HG02981 (cell line): ENCODE results near the gene CKM.
"Not testable (repeated sequence)": the region's sequence is repeated elsewhere in the genome, so short reads cannot be mapped to it uniquely, and the experiment has no call there.

Experiments
- ATAC-seq: cut with Tn5 transposase; IDR thresholded peaks from one replicate; pipeline ENCODE4 v1.9.1; 2021; ENCODE audit warnings: mild to moderate bottlenecking, moderate library complexity; ENCODE audit not compliant: unreplicated experiment

The CKM gene

DNA sequence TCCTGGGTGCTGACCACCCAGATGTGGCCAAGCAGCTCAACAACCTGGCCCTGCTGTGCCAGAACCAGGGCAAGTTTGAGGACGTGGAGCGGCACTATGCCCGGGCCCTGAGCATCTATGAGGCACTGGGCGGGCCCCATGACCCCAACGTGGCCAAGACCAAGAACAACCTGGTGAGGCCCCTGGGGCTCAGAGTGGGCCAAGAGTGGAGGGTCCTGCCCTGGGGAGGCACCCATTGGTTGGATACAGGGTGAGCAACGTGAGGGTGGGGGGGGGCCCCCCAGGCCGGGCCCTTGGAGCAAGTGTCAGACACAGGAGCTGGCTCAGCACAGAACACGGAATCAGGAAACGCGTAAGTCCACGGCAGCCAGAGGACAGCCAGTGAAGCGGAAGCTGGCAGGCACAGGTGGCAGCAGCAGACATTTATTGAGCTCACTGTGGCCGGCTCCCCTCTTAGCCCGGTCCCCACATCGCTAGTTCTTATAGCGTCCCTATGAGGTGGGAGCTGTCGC lies 26.8 kb upstream of the CKM start:
- ATAC-seq: no peak

DNA sequence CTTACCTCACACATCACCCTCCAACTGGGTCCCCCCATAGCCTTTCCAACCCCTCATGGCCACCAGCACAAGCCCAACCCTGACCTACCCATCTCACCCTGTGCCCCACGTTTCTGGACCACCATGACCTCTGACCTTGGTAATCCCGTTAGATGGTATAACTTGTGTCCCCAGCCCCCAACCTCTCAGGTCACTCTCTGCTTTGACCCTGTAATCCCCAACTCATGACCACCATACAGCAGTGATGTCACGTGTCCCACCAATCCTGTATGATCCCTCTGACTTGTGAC lies 26.4 kb upstream of the CKM start:
- ATAC-seq: no peak

DNA sequence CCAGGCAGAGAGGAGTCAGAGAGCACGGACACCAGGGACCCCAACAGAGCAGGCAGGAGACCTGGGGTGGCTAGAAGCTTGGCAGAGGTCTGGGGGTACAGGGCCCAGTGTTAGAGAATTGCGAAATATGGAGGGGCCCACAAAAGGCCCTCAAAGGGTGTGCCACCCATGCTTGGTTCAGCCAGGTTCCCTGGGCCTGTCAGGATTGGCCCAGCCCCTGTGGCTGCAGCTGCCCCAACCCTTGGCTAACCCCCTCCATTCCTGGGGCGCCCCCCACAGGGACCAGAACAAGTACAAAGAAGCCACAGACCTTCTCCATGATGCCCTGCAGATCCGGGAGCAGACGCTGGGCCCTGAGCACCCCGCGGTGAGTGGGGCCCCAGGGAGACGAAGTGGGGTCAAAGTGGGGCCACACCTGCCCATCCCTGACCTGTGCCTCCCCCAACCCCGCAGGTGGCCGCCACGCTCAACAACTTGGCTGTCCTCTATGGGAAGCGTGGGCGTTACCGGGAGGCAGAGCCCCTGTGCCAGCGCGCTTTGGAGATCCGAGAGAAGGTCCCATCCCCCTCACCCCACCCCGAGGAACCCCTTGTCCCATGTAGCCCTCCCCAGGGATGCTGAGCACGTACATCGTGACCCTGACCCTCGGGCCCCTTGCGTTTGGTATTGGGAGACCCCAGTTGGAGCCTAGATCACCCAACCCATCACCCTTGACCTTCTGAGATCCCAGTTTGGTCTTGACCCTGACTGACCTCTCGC lies 25.9 kb upstream of the CKM start:
- ATAC-seq: no peak

DNA sequence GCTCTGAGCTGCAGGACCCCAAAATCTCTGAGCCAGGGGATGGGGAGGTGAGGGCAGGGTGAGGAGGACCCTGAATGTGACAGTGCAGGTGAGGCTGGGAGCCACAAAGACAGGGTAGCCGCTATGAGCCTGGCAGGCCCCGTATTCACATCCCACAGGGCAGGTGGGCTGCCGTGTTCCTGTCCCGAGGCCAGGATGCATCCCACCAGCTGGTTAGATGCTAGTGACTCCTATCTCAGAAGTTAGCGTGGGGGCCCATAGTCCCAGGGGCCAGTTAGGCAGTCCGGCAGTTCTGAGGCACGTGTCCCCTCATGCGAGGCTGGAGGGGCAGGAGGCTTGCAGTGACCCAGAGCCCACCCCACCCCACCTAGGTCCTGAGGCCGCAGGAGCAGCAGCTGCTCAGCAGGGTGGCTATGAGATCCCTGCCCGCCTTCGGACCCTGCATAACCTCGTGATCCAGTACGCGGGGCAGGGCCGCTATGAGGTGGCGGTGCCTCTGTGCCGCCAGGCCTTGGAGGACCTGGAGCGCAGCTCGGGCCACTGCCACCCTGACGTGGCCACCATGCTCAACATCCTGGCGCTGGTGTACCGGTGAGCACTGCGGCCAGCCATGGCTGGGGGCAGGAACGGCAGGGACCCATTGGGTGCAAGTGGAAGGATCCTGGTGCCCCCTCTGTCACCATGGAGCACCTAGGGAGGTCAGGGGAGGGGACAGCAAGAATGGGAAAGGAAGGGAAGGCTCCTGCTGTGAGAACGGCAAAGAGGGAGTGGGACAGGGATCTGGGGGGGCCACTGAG lies 25.1 kb upstream of the CKM start:
- ATAC-seq: no peak

DNA sequence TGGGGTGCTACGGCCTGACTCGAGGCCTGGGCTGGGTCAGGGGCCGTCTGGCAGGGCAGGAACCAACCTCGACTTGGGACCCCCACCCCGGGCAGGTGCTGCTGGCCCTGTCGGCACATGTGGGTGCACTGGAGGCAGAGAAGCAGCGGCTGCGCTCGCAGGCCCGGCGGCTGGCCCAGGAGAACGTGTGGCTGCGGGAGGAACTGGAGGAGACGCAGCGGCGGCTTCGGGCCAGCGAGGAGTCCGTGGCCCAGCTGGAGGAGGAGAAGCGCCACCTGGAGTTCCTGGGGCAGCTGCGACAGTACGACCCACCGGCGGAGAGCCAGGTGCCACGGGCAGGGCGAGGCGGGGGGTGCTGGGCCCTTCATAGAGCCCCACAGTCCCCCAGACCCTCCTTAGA lies 23.8 kb upstream of the CKM start:
- no peak for ATAC-seq

DNA sequence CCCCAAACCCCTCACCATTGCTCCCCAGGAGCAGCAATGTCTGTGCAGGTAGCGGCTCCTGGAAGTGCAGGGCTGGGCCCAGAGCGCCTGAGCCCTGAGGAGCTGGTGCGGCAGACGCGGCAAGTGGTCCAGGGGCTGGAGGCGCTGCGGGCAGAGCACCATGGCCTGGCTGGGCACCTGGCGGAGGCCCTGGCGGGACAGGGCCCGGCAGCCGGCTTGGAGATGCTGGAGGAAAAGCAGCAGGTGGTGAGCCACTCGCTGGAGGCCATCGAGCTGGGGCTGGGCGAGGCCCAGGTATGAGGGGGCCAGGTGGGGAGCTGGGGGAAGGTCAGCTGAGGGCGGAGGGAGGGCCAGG lies 22.8 kb upstream of the CKM start:
- ATAC-seq: no peak

DNA sequence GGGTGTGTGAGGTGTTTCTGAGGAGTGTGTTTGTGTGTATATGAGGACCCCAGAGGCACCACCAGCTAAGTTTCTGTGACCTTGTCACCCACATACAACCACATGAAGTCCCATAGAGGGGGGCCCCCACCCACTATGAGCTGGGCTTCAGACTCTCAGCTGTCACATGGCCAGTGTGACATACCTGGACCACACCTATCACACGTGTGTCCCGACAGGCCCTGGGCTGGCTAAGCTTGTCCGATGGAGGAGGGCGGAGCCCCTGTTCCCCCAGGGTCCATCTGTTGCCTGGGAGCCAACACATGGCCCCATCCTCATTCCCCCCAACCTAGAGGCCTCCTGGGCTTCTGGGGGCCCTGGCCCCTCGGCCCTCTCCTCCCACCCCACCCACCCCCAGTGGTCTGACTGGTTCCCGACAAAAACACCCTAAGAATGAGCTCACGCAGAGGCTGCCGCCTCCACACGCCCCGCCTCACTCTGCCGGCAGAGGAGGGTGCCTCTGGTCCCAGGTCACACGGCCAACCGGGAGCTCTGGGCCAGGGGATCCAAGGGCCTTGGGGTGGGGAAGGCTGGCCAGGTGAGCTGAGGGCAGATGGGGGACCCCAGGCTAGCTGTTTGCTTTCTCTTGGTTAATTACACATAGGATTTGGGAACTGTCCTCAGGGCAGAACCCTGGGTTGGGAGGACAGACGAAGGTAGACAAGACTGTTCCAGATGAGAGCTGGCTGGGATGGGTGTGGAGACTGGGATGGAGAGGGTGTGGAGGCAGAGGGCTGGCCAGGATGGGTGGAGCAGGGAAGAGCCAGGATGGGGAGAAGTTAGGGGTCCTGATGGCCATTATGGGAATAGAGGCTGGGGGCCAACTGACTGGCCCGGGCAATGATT lies 22.2 kb upstream of the CKM start:
- ATAC-seq: no peak

DNA sequence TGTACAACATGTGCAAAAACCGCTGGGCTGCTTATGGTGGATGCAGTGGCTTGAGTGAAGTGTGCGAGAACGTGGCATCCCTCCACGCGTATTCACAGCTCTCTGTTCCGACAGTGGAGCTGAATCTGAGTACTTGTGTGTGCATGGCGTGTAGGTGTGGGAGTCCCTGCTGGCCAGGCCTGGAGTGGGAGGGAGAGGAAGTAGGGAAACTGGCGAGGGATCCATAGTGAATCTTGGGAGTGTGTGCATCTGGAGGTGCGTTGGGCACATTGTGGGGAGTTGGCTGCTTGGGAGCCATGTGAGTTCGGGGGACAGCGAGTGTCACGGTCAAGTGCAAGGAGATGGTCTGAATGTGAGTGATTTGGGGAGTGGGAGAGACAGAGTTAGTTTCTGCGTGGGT lies 20.2 kb upstream of the CKM start:
- ATAC-seq: no peak

DNA sequence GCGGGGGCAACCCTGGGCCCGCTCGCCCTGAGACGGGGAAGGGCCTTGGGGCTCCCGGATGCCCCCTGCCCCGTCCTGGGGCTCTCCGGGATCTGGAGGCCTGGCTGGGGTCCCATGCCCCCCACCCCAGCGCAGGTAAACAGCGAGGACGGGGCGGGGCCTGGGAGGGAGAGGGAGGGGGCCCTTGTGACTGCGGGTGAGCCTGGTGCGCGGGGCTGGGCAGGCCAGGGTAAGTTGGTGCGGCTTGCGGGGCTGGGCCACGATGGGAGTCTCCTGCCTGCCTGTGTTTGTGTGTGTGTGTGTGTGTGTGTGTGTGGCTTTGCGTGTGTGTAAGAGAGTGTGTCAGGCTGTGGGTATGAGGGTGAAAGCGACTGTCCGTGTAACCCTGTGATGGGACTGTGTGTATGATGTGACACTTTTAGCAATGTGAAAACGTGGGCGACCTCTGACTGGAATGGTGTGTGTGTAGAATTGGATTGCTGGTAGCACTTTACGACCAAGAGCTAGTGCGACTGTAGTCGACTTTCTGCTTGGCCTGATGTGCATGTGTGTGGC lies 18.3 kb upstream of the CKM start:
- no peak for ATAC-seq

DNA sequence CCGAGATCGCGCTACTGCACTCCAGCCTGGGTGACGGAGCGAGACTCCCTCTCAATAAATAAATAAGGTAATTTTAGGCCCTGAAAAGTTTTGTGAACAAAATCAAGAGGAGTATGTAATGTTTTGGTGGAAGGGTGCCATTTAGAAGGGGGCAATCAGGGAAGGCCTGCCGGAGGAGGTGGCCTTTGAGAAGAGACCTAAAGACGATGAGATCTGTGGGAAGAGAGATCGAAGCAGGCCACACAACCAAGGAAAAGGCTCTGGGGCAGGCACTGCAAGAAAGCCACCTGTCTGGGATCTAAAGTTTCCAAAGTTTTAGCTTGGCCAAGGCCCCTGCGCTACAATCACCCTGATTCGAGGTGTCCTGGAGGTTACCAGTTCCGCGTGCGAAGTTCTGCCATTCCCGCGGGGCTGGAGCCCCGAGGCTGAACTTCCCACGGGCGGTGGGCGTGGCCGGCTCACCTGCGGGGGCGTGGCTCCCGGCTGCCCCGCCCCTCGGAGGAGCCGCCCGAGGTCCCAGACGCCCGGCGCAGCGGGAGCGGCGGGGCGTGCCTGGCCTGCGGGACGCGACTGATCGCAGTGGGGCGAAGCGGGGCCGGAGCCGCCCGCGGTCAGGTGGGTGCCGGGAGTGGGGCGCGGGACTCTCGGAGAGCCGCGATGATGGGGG lies 17.7 kb upstream of the CKM start, which contains the start of gene KLC3:
TSS of gene KLC3 (plus strand) at position 519 of the 667 bp plus-strand sequence. CDS start 4,792 bp downstream, outside the sequence.
- ATAC-seq: no peak

DNA sequence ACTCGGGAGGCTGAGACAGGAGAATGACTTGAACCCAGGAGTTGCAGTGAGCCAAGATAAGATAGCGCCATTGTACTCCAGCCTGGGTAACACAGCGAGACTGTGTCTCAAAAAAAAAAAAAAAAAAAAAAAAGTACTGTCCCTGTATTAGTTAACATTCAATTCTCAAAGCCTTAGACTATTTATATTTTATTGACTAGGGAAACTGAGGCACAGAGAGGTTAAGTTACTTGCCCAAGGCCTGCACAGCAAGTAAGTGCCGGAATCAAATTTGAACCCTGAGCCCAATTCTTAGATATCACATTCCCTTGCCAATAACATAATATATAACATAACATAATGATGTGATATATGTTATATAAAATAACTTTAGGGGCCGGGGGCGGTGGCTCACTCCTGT lies 17.0 kb upstream of the CKM start:
- ATAC-seq: no peak

DNA sequence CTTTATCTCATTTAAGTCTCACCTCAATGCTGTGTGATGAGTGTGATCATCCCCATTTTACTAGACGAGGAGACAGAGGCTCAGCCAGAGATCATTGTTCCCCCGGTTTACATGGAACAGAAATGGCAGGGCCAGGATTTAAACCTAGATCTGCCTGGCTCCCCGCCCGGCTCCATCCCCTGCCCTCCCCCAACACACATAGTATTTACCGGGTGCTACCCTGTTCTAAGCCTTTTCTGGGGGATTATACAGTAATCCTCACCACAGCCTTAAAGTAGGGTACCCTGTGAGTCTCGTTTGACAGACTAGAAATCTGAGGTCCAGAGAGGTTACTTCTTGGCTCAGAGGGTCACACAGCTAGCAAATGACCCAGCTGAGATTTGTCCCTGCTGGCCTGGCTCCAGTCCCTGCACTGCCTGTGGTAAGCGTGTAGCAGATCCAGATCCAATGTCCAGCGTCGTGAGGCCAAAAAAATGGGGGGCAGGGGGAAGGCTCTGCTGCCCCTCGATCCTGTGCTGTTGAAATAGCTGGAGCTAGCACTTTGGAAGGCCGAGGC lies 14.1 kb upstream of the CKM start:
- no peak for ATAC-seq

DNA sequence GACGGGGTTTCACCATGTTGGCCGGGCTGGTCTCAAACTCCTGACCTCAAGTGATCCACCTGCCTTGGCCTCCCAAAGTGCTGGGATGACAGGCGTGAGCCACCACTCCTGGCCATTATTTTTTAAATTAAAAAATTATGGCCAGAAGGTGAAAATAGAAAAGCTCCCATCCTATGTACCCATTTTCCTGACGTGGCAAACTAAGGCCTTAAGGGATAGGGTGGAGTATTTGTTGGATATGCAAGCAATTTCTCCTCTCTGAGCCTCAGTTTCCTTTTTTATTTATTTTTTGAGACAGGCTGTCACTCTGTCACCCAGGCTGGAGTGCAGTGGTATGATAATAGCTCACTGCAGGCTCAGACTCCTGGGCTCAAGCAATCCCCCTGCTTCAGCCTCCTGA lies 12.2 kb upstream of the CKM start:
- ATAC-seq: not testable (repeated sequence)

DNA sequence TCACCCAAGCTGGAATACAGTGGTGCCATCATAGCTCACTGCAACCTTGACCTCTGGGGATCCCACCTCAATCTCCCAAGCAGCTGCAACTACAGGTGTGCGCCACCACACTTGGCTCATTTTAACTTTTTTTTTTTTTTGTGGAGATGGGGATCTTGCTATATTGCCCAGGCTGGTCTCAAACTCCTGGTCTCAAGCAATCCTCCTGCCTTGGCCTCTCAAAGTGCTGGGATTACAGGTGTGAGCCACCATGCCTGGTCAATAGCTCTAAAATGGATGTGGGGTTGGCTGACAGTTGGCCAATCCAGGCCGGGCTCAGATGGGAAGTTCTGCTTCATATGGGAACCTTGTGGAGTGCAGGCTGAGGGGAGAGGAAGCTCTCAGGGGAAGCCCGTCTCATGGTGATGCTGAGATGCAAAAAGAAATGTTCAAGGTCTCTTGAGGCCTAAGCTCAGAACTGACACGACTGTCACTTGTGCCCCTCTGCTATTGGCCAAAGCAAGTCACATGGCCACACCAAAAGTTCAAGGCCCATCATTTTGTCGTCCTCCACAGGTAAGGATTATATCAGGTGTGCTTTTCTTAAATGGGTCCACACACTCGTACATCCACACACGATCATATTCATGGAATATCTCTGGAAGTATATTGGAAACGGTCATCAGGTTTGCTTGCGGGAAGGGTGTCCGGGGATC lies 11.1 kb upstream of the CKM start:
- ATAC-seq: no peak

DNA sequence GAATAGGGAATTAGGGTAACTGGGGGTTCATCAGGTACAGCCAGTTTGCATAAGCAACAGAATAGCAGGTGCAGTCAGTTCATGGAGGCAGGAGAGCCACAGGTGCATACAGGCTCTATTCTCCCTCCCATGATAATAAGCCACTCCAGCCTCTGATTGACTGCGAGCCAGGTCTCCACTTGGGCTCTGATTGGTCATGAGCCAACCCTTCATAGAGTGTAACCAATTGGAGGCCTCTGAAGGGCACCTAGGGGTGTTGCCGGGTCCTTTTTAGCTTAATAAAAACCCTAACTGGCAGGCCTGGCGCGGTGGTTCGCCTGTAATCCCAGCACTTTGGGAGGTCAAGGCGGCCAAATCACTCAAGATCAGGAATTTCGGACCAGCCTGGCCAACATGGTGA lies 8.7 kb upstream of the CKM start:
- ATAC-seq: no peak

DNA sequence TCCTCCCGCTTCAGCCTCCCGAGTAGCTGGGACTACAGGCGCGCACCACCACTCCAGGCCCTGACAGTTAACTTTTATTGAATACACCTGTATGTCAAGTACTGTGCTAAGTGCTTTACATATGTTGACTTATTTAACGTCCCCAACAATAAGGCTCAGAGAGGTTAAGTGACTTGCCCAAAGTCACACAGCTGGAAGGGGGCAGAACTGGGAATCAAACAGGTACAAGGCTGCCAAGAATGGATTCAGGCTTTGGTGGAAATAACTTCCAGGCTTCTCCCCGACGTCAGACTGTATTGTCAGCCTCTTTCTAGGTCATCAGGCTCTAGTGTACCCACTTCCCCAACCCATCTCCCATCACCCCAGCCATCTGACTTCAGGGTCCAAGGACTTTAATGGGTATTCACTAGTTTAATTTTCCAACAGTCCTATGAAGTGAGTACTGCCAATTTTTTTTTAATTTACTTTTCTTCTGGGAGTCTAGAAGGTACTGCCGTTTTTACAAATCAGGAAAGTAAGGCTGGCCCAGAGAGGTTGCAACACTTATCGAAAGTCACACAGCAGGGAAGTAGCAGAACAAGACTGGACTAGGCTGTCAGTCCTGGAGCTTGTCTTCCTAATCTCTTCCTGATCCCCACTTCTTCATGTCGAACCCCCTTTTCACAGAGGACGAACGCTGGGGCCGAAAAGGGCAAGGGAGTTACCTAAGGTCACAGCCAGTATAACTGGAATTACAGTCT lies 4.9 kb upstream of the CKM start:
- no peak for ATAC-seq

DNA sequence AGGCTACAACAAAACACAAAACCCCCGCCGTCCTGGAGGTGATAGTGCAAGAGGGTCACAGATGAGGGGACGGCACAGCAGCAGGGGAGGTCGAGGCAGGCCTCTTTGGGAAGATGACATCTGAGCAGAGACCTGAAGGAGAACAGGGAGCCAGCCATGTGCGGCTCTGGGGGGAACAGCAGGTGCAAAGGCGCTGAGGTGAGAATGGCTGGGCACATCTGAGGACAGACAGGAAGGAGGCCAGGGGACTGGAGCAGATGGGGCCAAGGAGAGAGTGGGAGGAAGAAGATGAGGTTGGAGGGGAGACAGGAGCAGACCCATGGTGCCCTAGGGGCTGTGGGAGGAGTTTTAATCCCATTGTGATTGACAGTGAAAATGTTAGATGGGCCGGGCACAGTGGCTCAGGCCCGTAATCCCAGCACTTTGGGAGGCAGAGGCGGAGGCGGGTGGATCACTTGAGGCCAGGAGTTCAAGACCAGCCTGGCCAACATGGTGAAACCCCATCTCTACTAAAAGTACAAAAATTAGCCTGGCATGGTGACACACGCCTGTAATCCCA lies 1.8 kb upstream of the CKM start:
- no peak for ATAC-seq

DNA sequence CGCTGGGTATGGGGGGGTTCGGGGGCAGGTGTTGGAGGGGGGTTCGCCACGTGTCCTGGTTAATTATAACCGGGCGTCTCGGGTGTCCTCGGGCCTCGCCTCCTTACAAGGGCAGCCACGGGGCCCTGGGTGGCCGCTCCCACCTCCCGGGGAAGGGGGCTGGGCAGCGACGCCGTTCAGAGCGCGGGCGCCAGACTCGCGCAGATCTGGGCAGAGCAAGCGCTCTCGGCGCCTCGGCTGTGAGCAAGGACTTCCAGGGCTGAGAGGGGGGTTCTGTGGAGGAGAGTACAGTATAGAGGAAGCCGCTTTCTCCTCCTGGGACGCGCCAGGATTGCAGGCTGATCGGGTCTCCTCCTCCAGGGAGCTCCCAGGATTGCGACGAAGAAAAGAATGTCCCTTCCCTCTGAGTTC lies 1.0 kb upstream of the CKM start:
- no peak for ATAC-seq

DNA sequence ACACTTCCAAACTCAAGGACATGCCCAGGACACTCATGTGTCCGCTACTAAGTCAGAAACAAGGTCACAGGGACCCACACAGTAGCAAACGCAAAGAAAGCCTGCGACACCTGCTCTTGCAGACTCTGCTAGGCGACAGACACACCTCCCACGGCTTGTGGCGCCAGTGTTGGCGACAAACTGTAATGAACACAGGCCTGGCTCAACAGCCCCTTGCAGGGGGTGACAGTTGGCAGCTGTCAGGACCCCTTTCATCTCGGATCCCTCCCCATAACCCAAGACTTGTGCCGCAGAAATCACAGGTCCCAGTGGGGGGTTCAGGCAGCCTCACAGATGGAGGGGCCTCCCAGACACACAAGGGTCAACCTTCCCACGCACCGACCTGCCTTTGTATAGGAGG lies 364 bp downstream of the CKM start:
- no peak for ATAC-seq
